ENCODE results near the gene AGPAT3.

DNA sequence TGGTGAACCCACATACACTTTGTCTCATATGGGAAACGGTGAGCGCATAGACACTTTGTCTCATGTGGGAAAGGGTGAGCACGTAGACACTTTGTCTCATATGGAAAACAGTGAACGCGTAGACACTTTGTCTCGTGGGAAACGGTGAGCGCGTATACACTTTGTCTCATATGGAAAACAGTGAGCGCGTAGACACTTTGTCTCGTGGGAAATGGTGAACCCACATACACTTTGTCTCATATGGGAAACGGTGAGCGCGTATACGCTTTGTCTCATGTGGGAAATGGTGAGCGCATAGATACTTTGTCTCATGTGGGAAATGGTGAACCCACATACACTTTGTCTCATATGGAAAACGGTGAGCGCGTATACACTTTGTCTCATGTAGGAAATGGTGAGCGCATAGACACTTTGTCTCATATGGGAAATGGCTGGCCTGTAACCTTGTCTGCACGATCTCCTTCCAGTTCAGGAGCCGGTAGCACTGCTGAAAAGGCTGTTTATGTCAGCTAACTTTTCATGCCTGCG is 96.4 kb downstream of the AGPAT3 start:
- TF ChIP-seq, protein P1, sequence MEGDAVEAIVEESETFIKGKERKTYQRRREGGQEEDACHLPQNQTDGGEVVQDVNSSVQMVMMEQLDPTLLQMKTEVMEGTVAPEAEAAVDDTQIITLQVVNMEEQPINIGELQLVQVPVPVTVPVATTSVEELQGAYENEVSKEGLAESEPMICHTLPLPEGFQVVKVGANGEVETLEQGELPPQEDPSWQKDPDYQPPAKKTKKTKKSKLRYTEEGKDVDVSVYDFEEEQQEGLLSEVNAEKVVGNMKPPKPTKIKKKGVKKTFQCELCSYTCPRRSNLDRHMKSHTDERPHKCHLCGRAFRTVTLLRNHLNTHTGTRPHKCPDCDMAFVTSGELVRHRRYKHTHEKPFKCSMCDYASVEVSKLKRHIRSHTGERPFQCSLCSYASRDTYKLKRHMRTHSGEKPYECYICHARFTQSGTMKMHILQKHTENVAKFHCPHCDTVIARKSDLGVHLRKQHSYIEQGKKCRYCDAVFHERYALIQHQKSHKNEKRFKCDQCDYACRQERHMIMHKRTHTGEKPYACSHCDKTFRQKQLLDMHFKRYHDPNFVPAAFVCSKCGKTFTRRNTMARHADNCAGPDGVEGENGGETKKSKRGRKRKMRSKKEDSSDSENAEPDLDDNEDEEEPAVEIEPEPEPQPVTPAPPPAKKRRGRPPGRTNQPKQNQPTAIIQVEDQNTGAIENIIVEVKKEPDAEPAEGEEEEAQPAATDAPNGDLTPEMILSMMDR (IDR thresholded peaks at IDR 0.05) = no peak
- TF ChIP-seq POLR2A (IDR thresholded peaks at IDR 0.05) = no peak
